Pancreas (tissue), 10 donors: ENCODE measurements around the gene TBXT. TPM values are rescaled to one million over a fixed set of nuclear protein-coding genes. Genes with fewer than 3 reads are reported as not detected.

Experiments
- ATAC-seq, 4 donors: fragments of 200-7000 bp; cut with Tn5 transposase; one replicate each; pipeline versions ENCODE4 v1.8.0 to v1.9.1; 2020; ENCODE audit warnings: mild to moderate bottlenecking in 4 of 4, moderate library complexity in 4 of 4
- DNase-seq, 6 donors: peaks; one replicate each; pipeline ENCODE4 v3.0.0-alpha.2; 2020
- FAIRE-seq: peaks from 2 replicates; lab custom pipeline; 2012; peaks lifted over from hg19 to GRCh38; lab: Jason Lieb, UNC
- H3K27ac ChIP-seq, 4 donors: fragments of 200-600 bp; sonication (generic); 1 replicate in 3 of 4; 2 replicates in 1 of 4; pipeline versions ENCODE4 v1.5.0 to v1.8.0; 2020
- H3K27me3 ChIP-seq, 4 donors: fragments of 200-600 bp; one replicate each; pipeline ENCODE4 v1.8.0; 2021
- H3K36me3 ChIP-seq, 3 donors: fragments of 200-600 bp; sonication (generic) in 1 of 3; one replicate each; pipeline versions ENCODE4 v1.5.0 to v1.8.0; 2020 to 2021
- H3K4me1 ChIP-seq, 3 donors: fragments of 200-600 bp; one replicate each; pipeline ENCODE4 v1.8.0; 2021
- H3K4me3 ChIP-seq, 4 donors: fragments of 200-600 bp; sonication (generic) in 2 of 4; one replicate each; pipeline versions ENCODE4 v1.5.0 to v1.8.0; 2020 to 2021
- H3K9me3 ChIP-seq, 4 donors: fragments of 200-600 bp; one replicate each; pipeline ENCODE4 v1.8.0; 2021
- WGBS, 2 donors: extraction: QIAGEN DNeasy Blood & Tissue Kit; methylation state at CpG; one replicate each; pipeline ENCODE4 v1.1.7; 2013; 5-methylcytosine and 5-hydroxymethylcytosine counted together
- intact Hi-C, 3 donors: fragments of 100-400 bp; cut with DNase I; formaldehyde crosslinking; loops; one replicate each; pipeline versions ENCODE4 v1.11.1 to v1.14.2; 2022
- polyA plus RNA-seq, 2 donors: library from polyadenylated mRNA; stranded (reverse); fragments of 200-250 nt; gene quantifications; one replicate each; pipeline ENCODE4 v1.2.3, GENCODE V29; 2013
- total RNA-seq, 6 donors: library from RNA; stranded (reverse); fragmentation: NEBNext Ultra II Directional in 4 of 6; extraction: Animal tissue kit (Norgen Biotek cat#: 25700) in 4 of 6; gene quantifications; one replicate each; pipeline versions ENCODE4 v1.2.1 to v1.2.4, GENCODE V29; 2021 to 2023
- TF ChIP-seq, protein P1 (sequence below), 4 donors: fragments of 200-600 bp; sonication (generic) in 3 of 4; IDR thresholded peaks; one replicate each; pipeline versions ENCODE4 v1.5.0 to v1.8.0; 2021; ENCODE audit warnings: antibody characterized with exemption in 4 of 4
- donor health status: healthy with polysubstance abuse.
- donor health status: DM: no; HTN: no; CAD: no; lungs with moderate emphysema.
- donor health status: DM: no; HTN: no; CAD: no.
- donor health status: control.
- donor health status: control.
- donor health status: Bipolar disorder and iron deficiency.
- donor health status: DM: yes; HTN: yes; CAD: no.
- donor health status: DM: no; HTN: no; CAD: no.
- donor health status: DM: no; HTN: no; CAD: no.
- donor health status: DM: yes; HTN: yes; CAD: no.

TBXT gene
- total and polyA plus RNA-seq, 8 donors = not detected

DNA sequence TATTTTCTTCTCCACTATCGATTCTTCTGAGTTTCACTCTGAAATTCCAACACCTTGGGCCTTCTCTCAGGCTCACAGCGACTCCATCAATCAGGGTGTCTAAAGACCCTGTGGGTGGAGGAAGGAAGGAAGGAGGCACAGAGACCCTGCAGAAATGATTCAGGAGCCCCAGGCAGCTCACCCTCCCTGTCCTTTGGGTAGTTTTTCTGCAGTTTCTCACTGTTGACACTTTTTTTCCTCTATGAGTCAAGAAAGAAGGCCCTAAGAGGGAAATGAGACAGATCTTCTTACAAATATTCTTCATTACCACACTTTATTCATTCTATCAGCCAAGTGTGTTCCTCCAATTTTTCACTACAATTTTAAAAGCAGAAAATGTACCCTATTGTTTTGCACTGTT, 34.2 kb upstream of the TBXT start:
- no peak for DNase-seq
- Histone ChIP-seq H3K36me3 (no peaks in the 10 kb centered on the region), H3K27me3 (no peaks in the 10 kb centered on the region), H3K9me3 (no peaks in the 10 kb centered on the region), H3K4me1 (no peaks in the 10 kb centered on the region), H3K4me3 (no peak overlapping the region), H3K27ac (no peak overlapping the region)
- no peak for FAIRE-seq
- TF ChIP-seq, protein P1, sequence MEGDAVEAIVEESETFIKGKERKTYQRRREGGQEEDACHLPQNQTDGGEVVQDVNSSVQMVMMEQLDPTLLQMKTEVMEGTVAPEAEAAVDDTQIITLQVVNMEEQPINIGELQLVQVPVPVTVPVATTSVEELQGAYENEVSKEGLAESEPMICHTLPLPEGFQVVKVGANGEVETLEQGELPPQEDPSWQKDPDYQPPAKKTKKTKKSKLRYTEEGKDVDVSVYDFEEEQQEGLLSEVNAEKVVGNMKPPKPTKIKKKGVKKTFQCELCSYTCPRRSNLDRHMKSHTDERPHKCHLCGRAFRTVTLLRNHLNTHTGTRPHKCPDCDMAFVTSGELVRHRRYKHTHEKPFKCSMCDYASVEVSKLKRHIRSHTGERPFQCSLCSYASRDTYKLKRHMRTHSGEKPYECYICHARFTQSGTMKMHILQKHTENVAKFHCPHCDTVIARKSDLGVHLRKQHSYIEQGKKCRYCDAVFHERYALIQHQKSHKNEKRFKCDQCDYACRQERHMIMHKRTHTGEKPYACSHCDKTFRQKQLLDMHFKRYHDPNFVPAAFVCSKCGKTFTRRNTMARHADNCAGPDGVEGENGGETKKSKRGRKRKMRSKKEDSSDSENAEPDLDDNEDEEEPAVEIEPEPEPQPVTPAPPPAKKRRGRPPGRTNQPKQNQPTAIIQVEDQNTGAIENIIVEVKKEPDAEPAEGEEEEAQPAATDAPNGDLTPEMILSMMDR (IDR thresholded peaks at IDR 0.05) = no peak
- ATAC-seq = no peak
- WGBS, 2 donors = 67 to 74% methylated on average over 2 of the region's 2 CpGs
- intact Hi-C loops = no loop called here

DNA sequence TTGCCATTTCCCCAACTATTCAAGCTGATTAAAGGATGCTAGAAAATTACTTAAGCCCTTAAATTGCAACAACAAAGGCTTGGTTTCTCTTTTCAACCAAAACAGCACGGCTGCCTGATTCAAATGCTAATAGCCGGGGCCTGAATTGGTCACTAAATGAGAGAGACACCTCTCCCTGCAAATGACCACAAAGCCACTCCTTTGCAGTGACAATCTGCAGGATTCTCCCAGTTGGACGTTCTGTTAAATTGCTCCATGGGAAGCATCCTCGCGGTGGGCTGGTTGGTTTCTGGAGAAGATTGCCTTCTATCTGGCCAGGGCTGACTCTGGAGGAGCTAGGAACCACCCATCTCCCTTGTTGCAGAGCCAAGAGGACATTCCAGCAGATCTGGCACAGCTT, 29.7 kb upstream of the TBXT start:
- ATAC-seq = no peak
- 58% methylated on average over 5 of the region's 5 CpGs for WGBS, 2 donors

DNA sequence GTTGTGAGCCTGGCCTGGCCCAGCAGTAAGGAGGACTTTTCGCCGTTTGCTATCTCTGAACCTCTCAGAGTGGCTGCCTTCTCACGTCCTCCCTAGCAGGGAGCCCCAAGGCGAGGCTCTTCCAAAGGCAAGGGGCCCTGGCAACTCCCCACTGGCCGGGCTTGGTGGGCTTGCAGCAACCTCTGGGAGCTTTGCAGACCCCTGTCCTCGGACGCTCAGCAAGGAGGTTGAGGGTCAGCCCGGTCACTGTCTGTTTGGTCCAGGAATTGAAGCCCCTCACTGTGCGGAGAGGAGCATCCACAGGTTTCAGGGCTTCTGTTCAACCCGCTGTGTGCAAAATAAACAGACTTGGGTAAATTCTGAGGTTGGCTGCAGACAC, 28.2 kb upstream of the TBXT start:
- ATAC-seq (no peak), DNase-seq (no peak), FAIRE-seq (no peak)
- no peaks in the 10 kb centered on the region for H3K9me3 ChIP-seq
- TF ChIP-seq, protein P1 (IDR thresholded peaks at IDR 0.05) = no peak
- no peak overlapping the region for H3K4me3 ChIP-seq
- WGBS, 2 donors = 71 to 85% methylated on average over 10 of the region's 10 CpGs
- H3K4me1 ChIP-seq = peaks cover 0 to 3% (median 0%) of the 10 kb centered on the region in 3 donors
- no peaks in the 10 kb centered on the region for H3K27me3 ChIP-seq
- intact Hi-C loops = no loop called here
- H3K36me3 ChIP-seq = no peaks in the 10 kb centered on the region
- no peak overlapping the region for H3K27ac ChIP-seq

More for the DNA sequence above, 29.7 kb upstream of the TBXT start:
- Histone ChIP-seq H3K36me3 (no peaks in the 10 kb centered on the region), H3K27me3 (no peaks in the 10 kb centered on the region), H3K9me3 (no peaks in the 10 kb centered on the region), H3K4me3 (no peak overlapping the region), H3K27ac (no peak overlapping the region), H3K4me1 (peaks cover 0 to 3% (median 0%) of the 10 kb centered on the region in 3 donors)
- TF ChIP-seq, protein P1 (IDR thresholded peaks at IDR 0.05) = no peak
- DNase-seq (no peak), FAIRE-seq (no peak)
- intact Hi-C loops = no loop called here

DNA sequence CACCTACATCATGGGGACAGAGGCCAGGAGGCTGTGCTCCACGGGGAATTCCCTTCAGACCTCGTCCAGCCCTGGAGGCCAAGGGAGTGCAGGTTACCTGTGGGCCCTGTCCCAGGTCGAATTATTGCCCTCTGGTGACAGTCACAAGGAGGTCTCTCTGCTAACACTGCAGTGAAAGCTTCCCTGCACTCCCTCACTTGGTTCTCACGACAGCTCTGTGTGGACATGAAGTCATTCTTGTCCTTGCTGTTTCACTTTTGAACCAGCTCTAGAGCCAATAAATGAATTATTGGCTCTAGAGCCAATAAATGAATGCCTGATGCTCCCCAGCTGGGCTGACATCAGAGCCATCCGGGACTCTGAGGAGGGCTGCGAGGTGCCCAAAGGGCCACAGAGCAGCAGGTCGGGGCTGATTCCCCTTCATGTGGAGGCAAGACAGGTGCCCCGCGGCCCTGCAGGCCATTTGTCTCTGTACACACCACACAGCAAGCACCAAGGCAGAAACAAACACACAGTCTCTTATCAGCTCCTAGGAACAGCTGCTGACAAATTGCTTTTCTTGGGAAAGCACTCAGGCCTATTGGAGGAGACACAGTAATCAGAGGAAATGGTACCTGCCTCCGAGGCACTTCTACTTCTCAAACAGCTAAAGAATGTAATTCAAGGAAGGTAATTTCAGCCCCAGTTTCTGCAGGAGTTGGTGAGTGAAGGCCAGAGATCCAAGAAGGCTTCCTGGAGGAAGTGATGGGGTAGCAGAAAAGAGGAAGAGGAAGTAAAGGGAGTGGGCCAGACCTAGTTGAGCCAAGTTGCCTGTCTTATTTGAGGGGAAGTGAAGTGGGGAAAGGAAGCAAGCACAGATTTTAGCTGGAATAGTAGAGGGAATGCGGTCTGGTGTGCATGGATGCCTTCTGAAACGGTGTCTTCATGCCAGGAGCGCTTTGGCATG, 27.5 kb upstream of the TBXT start:
- peak; percentile 50 to 85 (median 76) for ATAC-seq
- TF ChIP-seq, protein P1 (IDR thresholded peaks at IDR 0.05) = no peak
- WGBS, 2 donors = 35 to 36% methylated on average over 13 of the region's 13 CpGs

DNA sequence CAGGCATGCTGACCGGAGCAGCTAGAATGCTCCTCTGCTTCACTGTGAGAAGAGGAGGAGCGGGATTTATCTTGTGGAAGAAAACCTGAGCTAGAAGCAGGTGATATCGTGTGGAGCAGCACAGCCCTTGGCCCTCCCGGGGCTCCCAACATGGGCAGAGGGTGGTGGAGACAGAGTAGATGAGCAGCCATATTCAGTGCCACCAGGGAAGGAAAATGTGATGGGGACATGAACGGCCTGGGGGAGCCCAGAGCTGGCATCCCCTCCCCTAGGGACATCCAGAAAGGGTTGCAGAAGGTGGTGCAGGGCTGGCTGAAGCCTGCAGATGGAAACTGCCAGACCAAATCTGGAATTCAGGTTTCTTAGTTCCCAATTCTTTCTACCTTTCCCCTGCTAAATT, 24.9 kb upstream of the TBXT start:
- FAIRE-seq (no peak), DNase-seq (no peak), ATAC-seq (no peak)
- Histone ChIP-seq H3K27ac (no peak overlapping the region), H3K4me3 (no peak overlapping the region), H3K4me1 (peaks cover 0 to 3% (median 0%) of the 10 kb centered on the region in 3 donors), H3K27me3 (no peaks in the 10 kb centered on the region), H3K9me3 (no peaks in the 10 kb centered on the region), H3K36me3 (no peaks in the 10 kb centered on the region)
- 74 to 81% methylated on average over 5 of the region's 5 CpGs for WGBS, 2 donors
- intact Hi-C loops = no loop called here
- TF ChIP-seq, protein P1 (IDR thresholded peaks at IDR 0.05) = no peak

More for the DNA sequence above, 27.5 kb upstream of the TBXT start:
- Histone ChIP-seq H3K9me3 (no peaks in the 10 kb centered on the region), H3K4me3 (no peak overlapping the region), H3K4me1 (peaks cover 0 to 3% (median 0%) of the 10 kb centered on the region in 3 donors), H3K27ac (no peak overlapping the region), H3K36me3 (no peaks in the 10 kb centered on the region), H3K27me3 (no peaks in the 10 kb centered on the region)
- peak in 1 of 6 donors; percentile 5 for DNase-seq
- no peak for FAIRE-seq
- intact Hi-C loops = no loop called here
